ENCODE results near the gene MRPL36.

DNA sequence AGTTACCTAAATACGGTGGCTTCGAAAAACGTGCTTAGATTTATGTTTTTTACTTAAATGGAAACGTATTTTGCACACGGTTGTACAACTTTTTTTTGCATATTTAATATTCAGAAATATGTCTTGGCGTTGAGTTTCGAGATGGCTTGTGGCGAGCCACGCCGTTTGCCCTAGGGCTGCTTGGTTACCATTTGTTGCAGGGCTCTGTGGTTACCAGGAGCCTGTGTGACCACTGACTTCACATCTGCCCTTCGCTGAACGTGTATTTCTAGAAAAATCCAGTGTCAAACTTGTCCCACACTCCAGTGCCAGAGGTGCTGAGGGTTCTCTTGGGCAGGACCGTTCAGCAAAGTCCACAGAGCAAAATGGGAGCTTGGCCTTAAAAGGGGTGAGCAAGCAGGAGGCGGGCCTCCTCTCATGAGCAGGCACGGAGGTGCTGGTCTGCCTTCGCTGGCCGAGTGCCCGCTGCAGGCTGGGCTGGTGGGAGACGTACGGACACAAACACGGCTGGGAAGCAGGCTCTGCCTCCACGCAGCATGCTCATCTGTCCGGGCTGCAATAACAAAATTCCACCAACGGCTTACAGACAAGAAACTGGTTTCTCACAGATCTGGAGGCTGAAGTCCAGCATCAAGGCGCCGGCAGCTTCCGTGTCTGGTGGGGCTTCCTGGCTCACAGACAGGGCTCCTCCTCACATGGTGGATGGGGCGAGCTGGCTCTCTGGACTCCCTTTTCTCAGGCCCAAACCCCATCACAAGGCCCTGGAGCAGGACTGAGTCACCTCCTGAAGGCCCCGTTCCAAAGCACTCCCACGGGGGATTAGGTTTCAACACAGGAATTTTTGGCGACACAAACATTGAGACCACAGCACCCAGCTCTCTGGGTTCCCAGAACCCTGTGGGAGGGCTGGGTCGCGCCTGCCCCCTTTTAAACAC, 5.4 kb downstream of the MRPL36 start:
- TF ChIP-seq, protein P1, sequence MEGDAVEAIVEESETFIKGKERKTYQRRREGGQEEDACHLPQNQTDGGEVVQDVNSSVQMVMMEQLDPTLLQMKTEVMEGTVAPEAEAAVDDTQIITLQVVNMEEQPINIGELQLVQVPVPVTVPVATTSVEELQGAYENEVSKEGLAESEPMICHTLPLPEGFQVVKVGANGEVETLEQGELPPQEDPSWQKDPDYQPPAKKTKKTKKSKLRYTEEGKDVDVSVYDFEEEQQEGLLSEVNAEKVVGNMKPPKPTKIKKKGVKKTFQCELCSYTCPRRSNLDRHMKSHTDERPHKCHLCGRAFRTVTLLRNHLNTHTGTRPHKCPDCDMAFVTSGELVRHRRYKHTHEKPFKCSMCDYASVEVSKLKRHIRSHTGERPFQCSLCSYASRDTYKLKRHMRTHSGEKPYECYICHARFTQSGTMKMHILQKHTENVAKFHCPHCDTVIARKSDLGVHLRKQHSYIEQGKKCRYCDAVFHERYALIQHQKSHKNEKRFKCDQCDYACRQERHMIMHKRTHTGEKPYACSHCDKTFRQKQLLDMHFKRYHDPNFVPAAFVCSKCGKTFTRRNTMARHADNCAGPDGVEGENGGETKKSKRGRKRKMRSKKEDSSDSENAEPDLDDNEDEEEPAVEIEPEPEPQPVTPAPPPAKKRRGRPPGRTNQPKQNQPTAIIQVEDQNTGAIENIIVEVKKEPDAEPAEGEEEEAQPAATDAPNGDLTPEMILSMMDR (IDR thresholded peaks at IDR 0.05; ENCODE audit: low read depth, low read length): no peak
- no peak for TF ChIP-seq EZH2phosphoT487 (IDR thresholded peaks at IDR 0.05; ENCODE audit: low read depth)

Measured in OCI-LY3 (cell line).